Heart right ventricle (tissue), 16 donors: ENCODE data around the gene SUGP1. TPM values are rescaled to one million over a fixed set of nuclear protein-coding genes. Genes with fewer than 3 reads are reported as not detected.

Experiments
- ATAC-seq, 8 donors: fragments of 200-7000 bp; cut with Tn5 transposase; one replicate each; pipeline ENCODE4 v1.9.1; 2020; ENCODE audit warnings: mild to moderate bottlenecking in 8 of 8, moderate library complexity in 8 of 8, moderate number of reproducible peaks in 1 of 8
- DNase-seq, 2 donors: peaks; one replicate each; pipeline ENCODE4 v3.0.0-alpha.2; 2020
- H3K27ac ChIP-seq, 10 donors: fragments of 200-600 bp; sonication (generic) in 2 of 10; one replicate each; pipeline versions ENCODE4 v1.5.0 to v1.8.0; 2020 to 2022; ENCODE audit warnings: mild to moderate bottlenecking in 3 of 10
- H3K27me3 ChIP-seq, 7 donors: fragments of 200-600 bp; one replicate each; pipeline ENCODE4 v1.8.0; 2021 to 2022; ENCODE audit warnings: mild to moderate bottlenecking in 2 of 7
- H3K36me3 ChIP-seq, 9 donors: fragments of 200-600 bp; sonication (generic) in 1 of 9; one replicate each; pipeline versions ENCODE4 v1.5.0 to v1.8.0; 2020 to 2022; ENCODE audit warnings: mild to moderate bottlenecking in 2 of 9
- H3K4me1 ChIP-seq, 9 donors: fragments of 200-600 bp; sonication (generic) in 1 of 9; one replicate each; pipeline versions ENCODE4 v1.5.0 to v1.8.0; 2020 to 2022; ENCODE audit warnings: mild to moderate bottlenecking in 4 of 9
- H3K4me3 ChIP-seq, 10 donors: fragments of 200-600 bp; sonication (generic) in 2 of 10; one replicate each; pipeline versions ENCODE4 v1.5.0 to v1.8.0; 2020 to 2022; ENCODE audit warnings: mild to moderate bottlenecking in 7 of 10, moderate library complexity in 2 of 10
- H3K9me3 ChIP-seq, 11 donors: fragments of 200-600 bp in 10 of 11; sonication (generic) in 2 of 11; one replicate each; pipeline versions ENCODE4 v1.5.0 to v1.8.0; 2013 to 2022; ENCODE audit warnings: mild to moderate bottlenecking in 2 of 11, control low read depth in 1 of 11, moderate library complexity in 1 of 11
- WGBS, 2 donors: extraction: QIAGEN DNeasy Blood & Tissue Kit; methylation state at CpG; one replicate each; pipeline ENCODE4 v1.1.7; 2013; ENCODE audit warnings: inconsistent platforms in 1 of 2; 5-methylcytosine and 5-hydroxymethylcytosine counted together
- intact Hi-C, 10 donors: fragments of 100-400 bp; cut with DNase I; formaldehyde crosslinking; loops; one replicate each; pipeline versions ENCODE4 v1.11.1 to v1.14.2; 2022
- polyA plus RNA-seq, 2 donors: library from polyadenylated mRNA; stranded (reverse); fragments of 200-250 nt; gene quantifications; one replicate each; pipeline ENCODE4 v1.2.3, GENCODE V29; 2013
- total RNA-seq, 10 donors: library from RNA; stranded (reverse); fragmentation: NEBNext Ultra II Directional in 3 of 10; extraction: Animal tissue kit (Norgen Biotek cat#: 25700) in 3 of 10; gene quantifications; one replicate each; pipeline versions ENCODE4 v1.2.1 to v1.2.4, GENCODE V29; 2021 to 2023
- TF ChIP-seq, protein P1 (sequence below), 9 donors: fragments of 200-600 bp; sonication (generic) in 2 of 9; IDR thresholded peaks; one replicate each; pipeline versions ENCODE4 v1.5.0 to v1.8.0; 2021 to 2022; ENCODE audit warnings: antibody characterized with exemption in 9 of 9, mild to moderate bottlenecking in 5 of 9, moderate library complexity in 1 of 9
- donor health status: Arrhythmogenic right ventricular cardiomyopathy.
- donor health status: ischemic (EF 13 %, LVEDD 7.1; RV severe dilation, severe dysfunction).
- donor health status: healthy with polysubstance abuse.
- donor health status: DM: no; HTN: yes; CAD: no.
- donor health status: DM: no; HTN: no; CAD: no.
- donor health status: ischemic (EF 25% LVEDD 6.9; RV normal size, moderate dysfunction).
- donor health status: ischemic (EF 25% LVEDD 5.7; RV mildly dilated, moderate dysfunction).
- donor health status: healthy.
- donor health status: DM: yes; HTN: yes; CAD: no.
- donor health status: Ischemic cardiomyopathy.
- donor health status: ischemic (EF 35%, LVEDD 5.7; RV mildly dilated, moderate dysfunction).
- donor health status: nonischemic (EF 11% LVEDD 7.7; RV severe dilation, severe dysfunction).
- donor health status: DM: yes; HTN: yes; CAD: no.
- donor health status: PGD.
- donor health status: ischemic (EF 29% LVEDD 5.4; RV normal size, mild dysfunction).
- donor health status: nonischemic (EF 23%, LVEDD 6.1; RV moderate dilation, normal function).

SUGP1 gene
- total and polyA plus RNA-seq, 12 donors = 30.1 to 50.2 (median 43.0) TPM

- TF ChIP-seq, protein P1, sequence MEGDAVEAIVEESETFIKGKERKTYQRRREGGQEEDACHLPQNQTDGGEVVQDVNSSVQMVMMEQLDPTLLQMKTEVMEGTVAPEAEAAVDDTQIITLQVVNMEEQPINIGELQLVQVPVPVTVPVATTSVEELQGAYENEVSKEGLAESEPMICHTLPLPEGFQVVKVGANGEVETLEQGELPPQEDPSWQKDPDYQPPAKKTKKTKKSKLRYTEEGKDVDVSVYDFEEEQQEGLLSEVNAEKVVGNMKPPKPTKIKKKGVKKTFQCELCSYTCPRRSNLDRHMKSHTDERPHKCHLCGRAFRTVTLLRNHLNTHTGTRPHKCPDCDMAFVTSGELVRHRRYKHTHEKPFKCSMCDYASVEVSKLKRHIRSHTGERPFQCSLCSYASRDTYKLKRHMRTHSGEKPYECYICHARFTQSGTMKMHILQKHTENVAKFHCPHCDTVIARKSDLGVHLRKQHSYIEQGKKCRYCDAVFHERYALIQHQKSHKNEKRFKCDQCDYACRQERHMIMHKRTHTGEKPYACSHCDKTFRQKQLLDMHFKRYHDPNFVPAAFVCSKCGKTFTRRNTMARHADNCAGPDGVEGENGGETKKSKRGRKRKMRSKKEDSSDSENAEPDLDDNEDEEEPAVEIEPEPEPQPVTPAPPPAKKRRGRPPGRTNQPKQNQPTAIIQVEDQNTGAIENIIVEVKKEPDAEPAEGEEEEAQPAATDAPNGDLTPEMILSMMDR (IDR thresholded peaks at IDR 0.05) = no peak
- intact Hi-C loops = no loop called here
- no peak overlapping the region for H3K4me3 ChIP-seq
- H3K9me3 ChIP-seq = peaks cover 0 to 24% (median 14%) of the 10 kb centered on the region in 11 donors
- peaks cover 0 to 9% (median 0%) of the 10 kb centered on the region in 9 donors for H3K4me1 ChIP-seq
- 84 to 86% methylated on average over 3 of the region's 3 CpGs for WGBS, 2 donors
- H3K27ac ChIP-seq = no peak overlapping the region
- ATAC-seq = no peak
- no peak for DNase-seq
- peaks cover 8 to 49% (median 36%) of the 10 kb centered on the region in 7 donors for H3K27me3 ChIP-seq
- no peaks in the 10 kb centered on the region for H3K36me3 ChIP-seq
Observed at GRCh38 chr19:19229701-19230100, 90.6 kb downstream of the SUGP1 start.

DNA sequence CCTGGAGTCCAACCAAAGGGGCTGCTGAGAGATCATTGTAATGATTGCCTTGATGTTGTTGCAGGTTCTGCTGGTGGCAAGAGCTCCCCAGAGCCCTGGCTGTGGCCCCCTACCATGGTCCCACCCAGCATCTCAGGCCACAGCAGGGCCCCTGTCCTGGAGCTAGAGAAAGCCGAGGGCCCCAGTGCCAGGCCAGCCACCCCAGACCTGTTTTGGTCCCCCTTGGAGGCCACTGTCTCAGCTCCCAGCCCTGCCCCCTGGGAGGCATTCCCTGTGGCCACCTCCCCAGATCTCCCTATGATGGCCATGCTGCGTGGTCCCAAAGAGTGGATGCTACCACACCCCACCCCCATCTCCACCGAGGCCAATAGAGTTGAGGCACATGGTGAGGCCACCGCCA, 93.1 kb downstream of the SUGP1 start:
- H3K36me3 ChIP-seq = no peaks in the 10 kb centered on the region
- no peaks in the 10 kb centered on the region for H3K9me3 ChIP-seq
- peaks cover 0 to 10% (median 0%) of the 10 kb centered on the region in 9 donors for H3K4me1 ChIP-seq
- TF ChIP-seq, protein P1 (IDR thresholded peaks at IDR 0.05) = no peak
- H3K27ac ChIP-seq = no peak overlapping the region
- no peak for DNase-seq
- no peak overlapping the region for H3K4me3 ChIP-seq
- ATAC-seq = no peak
- intact Hi-C loops = no loop called here
- WGBS, 2 donors = 76 to 85% methylated on average over 4 of the region's 4 CpGs
- H3K27me3 ChIP-seq = peaks cover 8 to 74% (median 48%) of the 10 kb centered on the region in 7 donors

- Histone ChIP-seq H3K4me3 (no peak overlapping the region), H3K27ac (no peak overlapping the region), H3K4me1 (peaks cover 0 to 10% (median 0%) of the 10 kb centered on the region in 9 donors), H3K27me3 (peaks cover 8 to 79% (median 48%) of the 10 kb centered on the region in 7 donors), H3K9me3 (no peaks in the 10 kb centered on the region), H3K36me3 (no peaks in the 10 kb centered on the region)
- TF ChIP-seq, protein P1 (IDR thresholded peaks at IDR 0.05) = no peak
- 62 to 67% methylated on average over 10 of the region's 10 CpGs for WGBS, 2 donors
- intact Hi-C loops = no loop called here
- DNase-seq (no peak), ATAC-seq (no peak)
Observed at GRCh38 chr19:19226663-19227062, 93.6 kb downstream of the SUGP1 start.

DNA sequence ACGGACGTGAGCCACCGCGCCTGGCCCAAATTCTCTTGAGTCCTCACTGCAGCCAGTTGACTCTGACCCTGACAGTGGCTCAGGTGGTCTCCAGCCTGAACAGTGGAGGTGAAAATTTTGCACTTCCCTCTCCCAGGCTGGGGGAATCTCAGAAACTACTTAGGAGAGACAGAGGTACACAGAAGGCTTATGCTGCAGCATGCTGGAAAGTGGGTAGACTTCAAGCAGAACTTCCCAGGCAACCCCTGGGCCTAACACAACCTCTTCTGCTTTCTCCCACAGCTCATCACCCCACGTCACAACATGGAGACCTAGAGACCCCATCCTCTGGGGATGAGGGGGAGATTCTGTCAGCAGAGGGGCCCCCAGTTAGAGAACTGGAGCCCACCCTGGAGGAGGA, 94.1 kb downstream of the SUGP1 start:
- WGBS, 2 donors = 78 to 81% methylated on average over 5 of the region's 5 CpGs
- no peak for ATAC-seq
- Histone ChIP-seq H3K36me3 (no peaks in the 10 kb centered on the region), H3K27me3 (peaks cover 8 to 83% (median 48%) of the 10 kb centered on the region in 7 donors), H3K27ac (no peak overlapping the region), H3K4me1 (peaks cover 0 to 10% (median 0%) of the 10 kb centered on the region in 9 donors), H3K4me3 (no peak overlapping the region), H3K9me3 (no peaks in the 10 kb centered on the region)
- intact Hi-C loops = no loop called here
- TF ChIP-seq, protein P1 (IDR thresholded peaks at IDR 0.05) = no peak
- DNase-seq = no peak

Other genes starting within 250 kb of the SUGP1 start
- gene TMEM161A, start 182.0 kb downstream of the SUGP1 start, total RNA-seq = 10 to 100 TPM; 11.4 to 27.9 (median 18.6) TPM
- 10 to 100 TPM; 24.2 to 24.4 TPM for gene TMEM161A, start 182.0 kb downstream of the SUGP1 start, polyA plus RNA-seq
- gene MEF2B, start 150.2 kb downstream of the SUGP1 start, total RNA-seq = under 1 TPM in 7 of 10 donors, not detected in 3; 0.34 to 0.99 (median 0.54) TPM
- gene MEF2B, start 150.2 kb downstream of the SUGP1 start, polyA plus RNA-seq = 1 to 10 TPM in 1 of 2 donors, under 1 TPM in 1; 0.41 to 2.3 TPM
- gene BORCS8, start 128.4 kb downstream of the SUGP1 start, total RNA-seq = 10 to 100 TPM; 21.1 to 33.2 (median 25.0) TPM
- gene BORCS8, start 128.4 kb downstream of the SUGP1 start, polyA plus RNA-seq = 10 to 100 TPM; 22.0 to 27.9 TPM
- gene RFXANK, start 128.3 kb downstream of the SUGP1 start, total RNA-seq = 10 to 100 TPM; 30.6 to 42.6 (median 35.8) TPM
- gene RFXANK, start 128.3 kb downstream of the SUGP1 start, polyA plus RNA-seq = 100 to 1,000 TPM in 1 of 2 donors, 10 to 100 TPM in 1; 87.6 to 109 TPM
- 1 to 10 TPM; 3.2 to 8.5 (median 5.1) TPM for gene NR2C2AP, start 117.1 kb downstream of the SUGP1 start, total RNA-seq
- 10 to 100 TPM in 1 of 2 donors, 1 to 10 TPM in 1; 9.3 to 23.4 TPM for gene NR2C2AP, start 117.1 kb downstream of the SUGP1 start, polyA plus RNA-seq
- not detected for gene NCAN, start 108.6 kb downstream of the SUGP1 start, total RNA-seq
- not detected for gene NCAN, start 108.6 kb downstream of the SUGP1 start, polyA plus RNA-seq
- 1 to 10 TPM in 4 of 10 donors, under 1 TPM in 6; 0.17 to 2.1 (median 0.64) TPM for gene TM6SF2, start 47.2 kb downstream of the SUGP1 start, total RNA-seq
- under 1 TPM; 0.20 to 0.66 TPM for gene TM6SF2, start 47.2 kb downstream of the SUGP1 start, polyA plus RNA-seq
- 10 to 100 TPM; 29.3 to 48.6 (median 36.7) TPM for gene MAU2, start 320 bp upstream of the SUGP1 start, total RNA-seq
- 10 to 100 TPM; 11.2 to 39.4 TPM for gene MAU2, start 320 bp upstream of the SUGP1 start, polyA plus RNA-seq
- gene GATAD2A, start 85.2 kb upstream of the SUGP1 start, total RNA-seq = 10 to 100 TPM; 22.1 to 48.5 (median 26.0) TPM
- 10 to 100 TPM in 1 of 2 donors, 1 to 10 TPM in 1; 7.5 to 13.3 TPM for gene GATAD2A, start 85.2 kb upstream of the SUGP1 start, polyA plus RNA-seq
- 1 to 10 TPM in 1 of 10 donors, under 1 TPM in 8, not detected in 1; 0.23 to 1.2 (median 0.45) TPM for gene TSSK6, start 195.0 kb upstream of the SUGP1 start, total RNA-seq
- gene TSSK6, start 195.0 kb upstream of the SUGP1 start, polyA plus RNA-seq = under 1 TPM; 0.29 to 0.49 TPM
- 1,000 to 10,000 TPM in 9 of 10 donors, 100 to 1,000 TPM in 1; 856 to 1,274 (median 1,129) TPM for gene NDUFA13, start 195.7 kb upstream of the SUGP1 start, total RNA-seq
- 1,000 to 10,000 TPM; 1,172 to 1,278 TPM for gene NDUFA13, start 195.7 kb upstream of the SUGP1 start, polyA plus RNA-seq
- gene YJEFN3, start 208.4 kb upstream of the SUGP1 start, total RNA-seq = 1 to 10 TPM; 2.1 to 4.1 (median 2.4) TPM
- 10 to 100 TPM in 1 of 2 donors, 1 to 10 TPM in 1; 4.0 to 13.1 TPM for gene YJEFN3, start 208.4 kb upstream of the SUGP1 start, polyA plus RNA-seq
- gene CILP2, start 217.8 kb upstream of the SUGP1 start, total RNA-seq = under 1 TPM in 8 of 10 donors, not detected in 2; 0.09 to 0.61 (median 0.23) TPM
- under 1 TPM; 0.07 to 0.23 TPM for gene CILP2, start 217.8 kb upstream of the SUGP1 start, polyA plus RNA-seq